ENCODE data around the gene LONP1.

The LONP1 gene

DNA sequence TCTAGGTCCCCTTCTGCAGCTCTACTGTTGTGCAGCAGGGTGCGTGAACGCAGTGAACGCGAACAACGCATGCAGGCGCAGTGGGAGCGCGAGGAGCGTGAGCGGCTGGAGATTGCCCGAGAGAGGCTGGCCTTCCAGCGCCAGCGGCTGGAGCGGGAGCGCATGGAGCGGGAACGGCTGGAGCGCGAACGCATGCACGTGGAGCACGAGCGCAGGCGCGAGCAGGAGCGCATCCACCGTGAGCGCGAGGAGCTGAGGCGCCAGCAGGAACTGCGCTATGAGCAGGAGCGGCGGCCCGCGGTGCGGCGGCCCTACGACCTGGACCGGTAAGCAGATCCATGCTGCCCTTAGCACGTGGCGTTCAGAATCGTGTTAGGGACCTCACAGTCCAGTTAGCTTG is 58.5 kb downstream of the LONP1 start:
- H3K4me3 ChIP-seq (replicated peaks in 1 of 2; ENCODE audit: low read depth in 2 of 2, low read length in 2 of 2) = no peak overlapping the region
- TF ChIP-seq, protein P1, sequence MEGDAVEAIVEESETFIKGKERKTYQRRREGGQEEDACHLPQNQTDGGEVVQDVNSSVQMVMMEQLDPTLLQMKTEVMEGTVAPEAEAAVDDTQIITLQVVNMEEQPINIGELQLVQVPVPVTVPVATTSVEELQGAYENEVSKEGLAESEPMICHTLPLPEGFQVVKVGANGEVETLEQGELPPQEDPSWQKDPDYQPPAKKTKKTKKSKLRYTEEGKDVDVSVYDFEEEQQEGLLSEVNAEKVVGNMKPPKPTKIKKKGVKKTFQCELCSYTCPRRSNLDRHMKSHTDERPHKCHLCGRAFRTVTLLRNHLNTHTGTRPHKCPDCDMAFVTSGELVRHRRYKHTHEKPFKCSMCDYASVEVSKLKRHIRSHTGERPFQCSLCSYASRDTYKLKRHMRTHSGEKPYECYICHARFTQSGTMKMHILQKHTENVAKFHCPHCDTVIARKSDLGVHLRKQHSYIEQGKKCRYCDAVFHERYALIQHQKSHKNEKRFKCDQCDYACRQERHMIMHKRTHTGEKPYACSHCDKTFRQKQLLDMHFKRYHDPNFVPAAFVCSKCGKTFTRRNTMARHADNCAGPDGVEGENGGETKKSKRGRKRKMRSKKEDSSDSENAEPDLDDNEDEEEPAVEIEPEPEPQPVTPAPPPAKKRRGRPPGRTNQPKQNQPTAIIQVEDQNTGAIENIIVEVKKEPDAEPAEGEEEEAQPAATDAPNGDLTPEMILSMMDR (IDR thresholded peaks at IDR 0.05; ENCODE audit: low read depth, low read length) = no peak
- no peak for DNase-seq (ENCODE audit: low read depth in 2 of 2)

DNA sequence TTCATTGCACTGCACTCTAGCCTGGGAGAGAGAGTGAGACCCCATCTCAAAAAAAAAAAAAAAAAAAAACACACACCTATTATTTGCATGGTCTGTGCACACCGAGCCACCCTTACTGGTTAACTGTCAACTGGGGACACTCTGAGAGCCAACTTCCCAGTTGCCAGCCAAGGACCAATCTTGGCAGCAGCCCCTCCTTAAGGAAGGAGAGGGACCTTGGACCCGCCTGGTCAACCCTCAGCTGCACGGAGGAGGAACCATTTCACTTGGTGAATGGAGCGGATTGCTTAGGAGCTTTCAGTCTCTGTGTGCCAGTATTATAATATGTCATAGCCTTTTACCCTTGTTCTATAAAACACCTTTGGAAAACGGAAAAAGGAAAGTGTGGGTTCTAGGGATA is 64.5 kb downstream of the LONP1 start:
- TF ChIP-seq, protein P1 (IDR thresholded peaks at IDR 0.05; ENCODE audit: low read depth, low read length) = no peak
- no peak overlapping the region for H3K4me3 ChIP-seq (replicated peaks in 1 of 2; ENCODE audit: low read depth in 2 of 2, low read length in 2 of 2)
- DNase-seq (ENCODE audit: low read depth in 2 of 2) = no peak

DNA sequence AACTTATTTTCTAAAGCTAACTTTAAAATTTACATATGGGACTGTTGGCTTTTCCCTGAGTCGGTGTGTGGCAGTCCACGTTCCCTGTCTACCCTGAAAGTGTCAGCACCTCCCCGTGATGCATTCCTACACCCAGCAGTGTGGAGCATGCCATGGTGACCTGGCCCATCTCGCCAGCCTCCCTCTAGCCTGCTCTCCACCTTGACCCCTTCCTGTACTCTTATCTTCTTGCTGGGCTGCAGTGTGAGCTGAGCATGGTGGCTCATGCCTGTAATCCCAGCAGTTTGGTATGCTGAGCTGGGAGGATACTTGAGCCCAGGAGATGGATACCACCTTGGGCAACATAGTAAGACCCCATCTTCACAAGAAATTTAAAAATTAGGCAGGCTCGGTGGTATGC is 65.0 kb downstream of the LONP1 start:
- TF ChIP-seq, protein P1 (IDR thresholded peaks at IDR 0.05; ENCODE audit: low read depth, low read length) = no peak
- no peak overlapping the region for H3K4me3 ChIP-seq (replicated peaks in 1 of 2; ENCODE audit: low read depth in 2 of 2, low read length in 2 of 2)
- no peak for DNase-seq (ENCODE audit: low read depth in 2 of 2)

DNA sequence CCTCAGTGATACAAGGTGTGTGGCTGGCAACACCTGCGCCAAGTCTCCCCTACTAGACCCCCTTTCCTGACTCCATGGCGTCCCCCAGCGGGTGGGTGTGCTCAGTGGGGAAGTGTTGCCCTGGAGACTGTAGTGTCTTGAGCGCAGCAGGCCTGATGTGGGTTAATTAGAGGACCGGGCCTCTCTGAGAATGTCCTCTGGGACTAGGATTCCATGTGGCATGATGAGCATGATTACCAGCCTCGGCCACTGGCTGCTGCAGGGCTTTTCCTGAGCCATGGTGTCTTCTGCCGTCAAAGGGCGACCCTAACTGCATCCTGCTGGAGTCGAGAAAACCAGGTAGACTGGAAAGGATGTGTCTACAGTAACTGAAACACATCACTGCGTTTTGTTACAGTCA is 67.7 kb downstream of the LONP1 start:
- no peak overlapping the region for H3K4me3 ChIP-seq (replicated peaks in 1 of 2; ENCODE audit: low read depth in 2 of 2, low read length in 2 of 2)
- TF ChIP-seq, protein P1 (IDR thresholded peaks at IDR 0.05; ENCODE audit: low read depth, low read length) = no peak
- DNase-seq (ENCODE audit: low read depth in 2 of 2) = no peak

DNA sequence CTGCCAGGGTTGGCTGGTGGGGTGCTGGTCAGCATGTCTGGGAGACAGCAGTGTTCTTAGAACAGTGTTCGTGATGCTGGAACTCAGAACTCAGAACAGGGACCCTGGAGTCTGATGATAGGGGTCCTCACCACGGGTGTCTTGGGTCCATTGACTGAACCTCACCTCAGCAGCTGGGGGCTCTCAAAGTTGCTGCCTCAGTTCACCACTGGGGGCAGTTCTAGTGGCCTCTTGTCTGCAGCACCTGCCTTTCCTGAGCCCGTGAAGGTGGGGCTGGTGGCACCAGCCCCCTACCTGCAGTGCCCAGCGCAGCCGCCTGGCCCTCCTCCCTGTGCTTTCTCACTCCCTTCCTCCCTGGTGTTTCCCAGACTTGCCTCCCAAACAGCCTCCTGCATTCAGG is 68.6 kb downstream of the LONP1 start:
- DNase-seq (ENCODE audit: low read depth in 2 of 2) = no peak
- TF ChIP-seq, protein P1 (IDR thresholded peaks at IDR 0.05; ENCODE audit: low read depth, low read length) = no peak

DNA sequence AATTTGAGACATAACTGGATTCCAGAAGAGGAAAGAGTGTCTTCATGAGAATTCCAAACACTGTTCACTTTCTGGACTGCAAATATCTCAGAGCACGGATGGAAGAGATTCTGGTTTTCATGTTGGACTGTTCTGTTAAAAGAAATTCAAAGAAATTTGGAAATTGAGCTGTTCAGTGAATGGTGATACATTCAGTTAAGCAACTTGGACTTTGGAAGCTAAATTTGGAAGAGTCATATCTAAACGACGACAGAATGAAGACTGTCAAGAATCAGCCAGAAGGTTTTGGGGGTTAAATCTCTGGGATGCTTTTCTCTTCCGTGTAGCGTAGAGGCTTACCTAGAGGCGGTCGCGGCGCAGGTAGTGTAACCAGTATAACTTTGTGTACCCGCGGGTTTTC is 71.5 kb downstream of the LONP1 start:
- H3K4me3 ChIP-seq (replicated peaks in 1 of 2; ENCODE audit: low read depth in 2 of 2, low read length in 2 of 2) = no peak overlapping the region
- TF ChIP-seq, protein P1 (IDR thresholded peaks at IDR 0.05; ENCODE audit: low read depth, low read length) = no peak
- DNase-seq (ENCODE audit: low read depth in 2 of 2) = no peak

More for the DNA sequence above, 68.6 kb downstream of the LONP1 start:
- no peak overlapping the region for H3K4me3 ChIP-seq (replicated peaks in 1 of 2; ENCODE audit: low read depth in 2 of 2, low read length in 2 of 2)

DNA sequence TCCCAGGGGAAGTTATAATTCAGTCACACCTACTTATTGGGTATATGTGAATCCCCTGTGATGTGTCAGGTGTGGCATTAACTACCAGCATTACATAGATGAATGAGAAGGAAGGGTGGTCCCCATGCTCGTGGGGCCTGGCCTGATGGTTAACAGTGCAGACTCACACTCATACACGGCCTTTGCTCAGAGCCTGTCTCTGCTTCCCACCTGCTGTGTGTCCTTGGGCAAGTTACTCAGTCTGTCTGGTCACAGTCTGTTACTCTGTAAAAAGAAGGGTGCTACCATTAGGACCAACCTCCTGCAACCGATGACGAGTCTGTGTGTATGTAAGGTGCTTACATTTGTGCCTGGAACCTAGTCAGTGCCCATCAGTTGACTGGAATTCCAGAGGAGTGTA is 73.2 kb downstream of the LONP1 start:
- DNase-seq (ENCODE audit: low read depth in 2 of 2) = no peak
- TF ChIP-seq, protein P1 (IDR thresholded peaks at IDR 0.05; ENCODE audit: low read depth, low read length) = no peak

More for the DNA sequence above, 73.2 kb downstream of the LONP1 start:
- no peak overlapping the region for H3K4me3 ChIP-seq (replicated peaks in 1 of 2; ENCODE audit: low read depth in 2 of 2, low read length in 2 of 2)

Data from cardiac fibroblast (primary cell).